D721Med (cell line): ENCODE data around the gene SMARCAL1.

Source experiments
- DNase-seq: peaks from one replicate; pipeline ENCODE4 v3.0.0; 2011; ENCODE audit warnings: low spot score; ENCODE audit not compliant: insufficient read length
- FAIRE-seq: peaks from 2 replicates; lab custom pipeline; 2011; peaks lifted over from hg19 to GRCh38; lab: Jason Lieb, UNC
- CTCF ChIP-seq: IDR thresholded peaks from 2 replicates; pipeline ENCODE4 v1.5.1; 2012; ENCODE audit warnings: mild to moderate bottlenecking, control low read depth; ENCODE audit not compliant: insufficient read depth; ENCODE audit errors: missing control alignments

Gene SMARCAL1

GRCh38 chr2:216495656-216496055 lies 83.4 kb downstream of the SMARCAL1 start:
- FAIRE-seq, result no peak
- no peak for TF ChIP-seq CTCF
- no peak for DNase-seq

GRCh38 chr2:216497382-216498069 lies 85.2 kb downstream of the SMARCAL1 start:
- TF ChIP-seq CTCF, result no peak
- FAIRE-seq (no peak), DNase-seq (no peak)

GRCh38 chr2:216498070-216498378 lies 85.7 kb downstream of the SMARCAL1 start:
- no peak for TF ChIP-seq CTCF
- FAIRE-seq (no peak), DNase-seq (no peak)

- no peak for TF ChIP-seq CTCF
- no peak for FAIRE-seq
- DNase-seq, result peak; percentile 85
Observed at GRCh38 chr2:216498379-216499352, 86.4 kb downstream of the SMARCAL1 start, which contains the start of gene RPL37A. Gene RPL37A, plus strand, starts transcription at chr2:216498844. Its CDS starts 31 bp downstream, at chr2:216498875.

GRCh38 chr2:216499641-216500218 lies 87.4 kb downstream of the SMARCAL1 start:
- TF ChIP-seq CTCF, result no peak
- DNase-seq (no peak), FAIRE-seq (no peak)

- FAIRE-seq, result no peak
- TF ChIP-seq CTCF, result no peak
- no peak for DNase-seq
Observed at GRCh38 chr2:216500572-216500971, 88.3 kb downstream of the SMARCAL1 start.
